Fibroblast of skin of left biceps (primary cell): ENCODE data around the gene BHLHA9.
"Not testable (repeated sequence)": the region's sequence is repeated elsewhere in the genome, so short reads cannot be mapped to it uniquely, and the experiment has no call there.

ENCODE experiments used
- DNase-seq, 2 experiments: peaks; one replicate each; pipeline ENCODE4 v3.0.0-alpha.2; 2013; ENCODE audit warnings: low read depth in 2 of 2

Gene BHLHA9

DNA sequence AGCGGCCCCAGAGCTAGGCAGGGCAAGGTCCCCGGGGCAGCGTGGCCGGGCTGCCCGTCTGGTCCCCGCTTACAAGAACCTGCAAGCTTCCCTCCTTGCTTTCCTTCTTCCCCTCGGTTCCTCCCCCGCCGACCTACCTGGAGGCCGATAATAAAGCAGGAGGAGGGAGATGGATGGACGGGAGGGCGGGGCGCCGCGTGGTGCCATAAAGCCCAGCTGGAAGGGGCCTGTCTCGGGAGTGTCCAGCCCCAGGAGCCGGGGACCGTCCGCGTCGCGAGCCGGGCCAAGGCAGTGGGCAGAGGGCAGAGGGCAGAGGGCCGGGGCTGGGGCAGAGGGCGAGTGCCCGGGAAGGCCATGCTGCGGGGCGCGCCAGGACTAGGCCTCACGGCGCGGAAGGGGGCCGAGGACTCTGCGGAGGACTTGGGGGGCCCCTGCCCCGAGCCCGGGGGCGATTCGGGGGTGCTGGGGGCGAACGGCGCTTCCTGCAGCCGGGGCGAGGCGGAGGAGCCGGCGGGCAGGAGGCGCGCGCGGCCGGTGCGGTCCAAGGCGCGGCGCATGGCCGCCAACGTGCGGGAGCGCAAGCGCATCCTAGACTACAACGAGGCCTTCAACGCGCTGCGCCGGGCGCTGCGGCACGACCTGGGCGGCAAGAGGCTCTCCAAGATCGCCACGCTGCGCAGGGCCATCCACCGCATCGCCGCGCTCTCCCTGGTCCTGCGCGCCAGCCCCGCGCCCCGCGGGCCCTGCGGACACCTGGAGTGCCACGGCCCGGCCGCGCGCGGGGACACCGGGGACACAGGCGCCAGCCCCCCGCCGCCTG, at the start of gene BHLHA9:
Gene BHLHA9 (plus strand): TSS at position 235 of the 820 bp plus-strand sequence. CDS start 120 bp downstream, at position 355.
- no peak for DNase-seq

DNA sequence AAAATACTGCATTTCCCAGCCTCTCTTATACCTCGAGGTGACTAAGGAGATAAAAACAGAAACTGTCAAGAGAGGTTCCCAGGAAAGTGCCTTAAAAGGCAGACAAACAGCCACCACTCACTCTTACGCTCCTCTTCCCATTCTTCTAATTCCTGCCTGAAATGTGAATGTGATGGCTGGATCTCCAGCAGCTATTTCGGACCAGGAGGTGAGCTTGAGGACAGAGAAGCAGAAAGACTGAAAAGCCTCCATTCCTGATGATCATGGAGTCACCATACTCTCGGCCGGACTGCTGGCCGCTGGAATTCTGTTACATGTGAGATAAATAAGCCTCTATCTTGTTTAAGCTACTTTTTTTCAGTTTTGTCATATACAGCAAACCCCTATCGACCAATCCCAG, 49.0 kb upstream of the BHLHA9 start:
- DNase-seq, result no peak

DNA sequence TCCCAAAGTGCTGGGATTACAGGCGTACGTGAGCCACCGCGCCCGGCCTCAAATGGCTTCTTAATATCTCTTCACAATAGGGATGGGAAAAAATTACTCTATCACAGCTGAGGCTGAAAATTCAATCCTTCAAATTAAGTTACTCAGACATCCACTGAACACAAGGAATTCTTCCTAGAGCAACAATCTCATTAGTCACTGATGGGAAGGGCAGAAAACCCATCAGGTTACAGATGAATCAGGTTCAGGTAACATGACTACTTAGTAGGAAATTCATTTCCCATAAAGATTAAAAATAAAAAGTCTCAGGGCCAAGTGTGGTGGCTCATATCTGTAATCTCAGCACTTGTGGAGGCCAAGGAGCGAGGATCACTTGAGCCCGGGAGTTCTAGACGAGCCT, 47.9 kb upstream of the BHLHA9 start:
- no peak for DNase-seq

DNA sequence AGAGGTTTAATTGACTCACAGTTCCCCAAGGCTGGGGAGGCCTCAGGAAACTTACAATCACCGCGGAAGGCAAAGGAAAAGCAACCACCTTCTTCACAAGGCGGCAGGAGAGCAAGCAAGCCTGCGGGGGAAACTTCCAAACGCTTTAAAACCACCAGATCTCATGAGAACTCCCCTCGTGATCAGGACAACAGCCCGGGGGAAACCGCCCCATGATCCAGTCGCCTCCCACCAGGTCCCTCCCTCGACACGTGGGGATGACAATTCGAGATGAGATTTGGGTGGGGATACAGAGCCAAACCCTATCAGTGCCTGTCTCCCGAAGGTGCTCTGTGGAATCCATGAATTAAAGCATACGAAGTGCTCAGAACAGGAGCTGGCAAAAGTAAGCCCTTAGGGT, 46.6 kb upstream of the BHLHA9 start:
- DNase-seq, result no peak

DNA sequence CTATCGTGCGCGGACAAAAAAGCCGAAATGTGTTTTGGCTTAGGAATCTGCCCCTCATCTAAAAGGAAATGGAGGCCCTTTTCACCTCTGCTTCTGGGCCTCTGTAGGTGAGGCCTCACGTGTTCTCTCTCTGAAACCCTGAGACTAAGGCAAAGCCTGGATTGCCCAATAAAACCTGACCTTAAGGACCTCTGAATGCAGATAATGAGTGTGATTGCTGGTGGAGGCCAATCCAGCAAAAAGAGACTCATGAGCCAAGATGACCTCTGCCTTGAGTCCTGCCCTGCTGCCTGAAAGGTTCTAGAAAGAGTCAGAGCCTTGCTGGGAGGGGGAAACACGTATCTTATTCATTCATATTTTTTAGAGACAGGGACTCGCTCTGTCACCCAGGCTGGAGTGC, 45.9 kb upstream of the BHLHA9 start:
- no peak for DNase-seq

DNA sequence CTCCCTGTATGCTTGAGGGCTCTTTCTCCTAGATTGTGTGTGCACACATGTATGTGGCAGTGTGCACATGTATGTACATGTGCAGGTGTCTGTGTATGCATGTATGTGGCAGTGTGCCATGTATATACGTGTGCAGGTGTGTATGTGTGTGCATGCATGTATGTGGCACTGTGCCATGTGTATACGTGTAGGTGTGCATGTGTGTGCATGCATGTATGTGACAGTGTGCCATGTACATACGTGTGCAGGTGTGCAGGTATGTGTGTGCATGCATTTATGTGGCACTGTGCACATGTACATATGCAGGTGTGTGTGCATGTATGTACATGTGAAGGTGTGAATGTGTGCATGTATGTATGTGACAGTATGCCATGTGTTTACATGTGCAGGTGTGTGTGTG, 43.9 kb upstream of the BHLHA9 start:
- DNase-seq, result no peak

DNA sequence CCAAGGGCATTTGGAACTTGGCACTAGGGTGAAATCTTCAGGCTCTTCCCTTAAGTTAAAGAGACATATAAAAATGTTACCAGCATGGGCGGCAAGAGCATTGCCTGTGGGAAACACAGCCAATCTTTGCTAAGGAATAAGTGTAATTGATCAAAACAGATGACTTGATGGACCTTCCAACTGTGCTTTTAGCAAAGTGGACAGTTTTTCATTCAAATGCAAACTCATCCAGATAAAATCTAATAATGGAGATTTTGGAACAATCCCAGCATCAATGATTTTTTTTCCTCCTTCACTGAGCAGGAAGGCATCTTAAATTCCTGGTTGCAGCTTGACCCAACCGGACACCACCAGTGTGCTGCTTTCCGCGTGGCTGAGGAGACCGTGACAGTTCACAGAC, 42.9 kb upstream of the BHLHA9 start:
- no peak for DNase-seq

DNA sequence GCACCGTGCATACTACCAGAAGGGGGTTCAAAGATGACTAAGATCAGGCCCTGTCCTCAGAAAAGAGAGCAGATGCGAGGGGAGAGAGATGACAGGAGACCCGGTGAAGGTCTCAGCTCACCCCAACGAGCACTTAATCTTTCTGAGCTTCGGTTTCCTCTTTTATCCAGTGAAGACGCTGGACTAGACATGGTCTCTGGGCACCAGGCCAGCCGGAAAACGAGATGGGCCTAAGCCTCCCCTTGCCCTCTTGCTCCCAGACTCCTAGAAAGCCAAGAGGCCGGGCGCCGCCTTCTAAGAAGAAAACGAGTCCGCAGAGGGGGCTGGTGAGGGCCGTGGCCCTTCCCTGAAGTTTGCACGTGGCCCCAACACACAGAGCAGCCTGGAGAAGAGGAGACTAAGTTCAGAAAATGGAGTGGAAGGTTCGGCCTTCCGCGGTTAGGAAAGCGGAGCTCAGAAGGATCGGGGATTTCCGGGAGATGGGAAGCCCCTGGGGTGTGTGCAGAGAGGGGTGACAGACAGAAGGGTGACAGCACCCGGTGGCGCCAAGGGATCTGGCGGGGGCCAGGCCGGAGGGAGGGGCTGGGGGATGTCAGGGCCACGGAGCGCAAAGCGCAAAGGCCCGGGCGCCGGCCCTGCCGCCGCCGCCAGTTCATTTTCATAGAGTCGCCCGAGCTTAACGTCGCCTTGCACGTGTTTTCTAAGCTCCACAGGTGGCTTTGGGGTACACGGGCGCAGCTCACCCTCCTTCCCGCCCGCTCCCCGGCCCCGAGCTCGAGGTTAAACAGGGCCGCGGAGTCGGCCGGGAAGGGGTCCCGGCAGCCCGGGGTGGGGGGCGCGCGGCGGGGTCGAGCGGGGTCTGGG, 42.1 kb upstream of the BHLHA9 start:
- no peak for DNase-seq

DNA sequence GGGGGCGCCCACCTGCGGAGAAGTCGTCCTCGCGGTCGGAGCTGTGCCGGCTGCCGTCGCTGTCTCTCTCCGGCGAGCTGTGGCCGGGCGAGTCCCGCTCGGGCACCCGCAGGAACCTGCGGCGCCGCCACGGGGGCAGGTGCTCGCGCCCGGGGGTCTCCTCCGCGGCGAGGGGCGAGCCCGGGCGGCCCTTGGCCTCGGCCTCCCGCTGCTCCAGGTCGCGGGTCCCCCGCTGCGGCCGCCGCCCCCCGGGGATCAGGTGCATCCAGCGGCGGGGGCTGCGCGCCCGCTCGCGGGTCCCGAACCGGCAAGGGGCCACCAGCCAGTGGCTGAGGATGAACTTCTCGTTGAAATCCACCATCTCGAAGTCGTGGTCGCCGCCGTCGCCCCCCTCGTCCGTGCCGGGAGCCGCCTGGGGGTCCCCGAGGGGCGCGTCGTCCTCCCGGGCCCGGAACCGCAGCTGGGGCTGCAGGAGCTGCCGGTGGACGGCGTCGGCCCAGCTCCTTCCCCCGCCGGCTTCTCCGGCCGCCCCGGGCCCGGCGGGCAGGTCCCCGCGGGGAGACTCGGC, 41.4 kb upstream of the BHLHA9 start:
- no peak for DNase-seq

DNA sequence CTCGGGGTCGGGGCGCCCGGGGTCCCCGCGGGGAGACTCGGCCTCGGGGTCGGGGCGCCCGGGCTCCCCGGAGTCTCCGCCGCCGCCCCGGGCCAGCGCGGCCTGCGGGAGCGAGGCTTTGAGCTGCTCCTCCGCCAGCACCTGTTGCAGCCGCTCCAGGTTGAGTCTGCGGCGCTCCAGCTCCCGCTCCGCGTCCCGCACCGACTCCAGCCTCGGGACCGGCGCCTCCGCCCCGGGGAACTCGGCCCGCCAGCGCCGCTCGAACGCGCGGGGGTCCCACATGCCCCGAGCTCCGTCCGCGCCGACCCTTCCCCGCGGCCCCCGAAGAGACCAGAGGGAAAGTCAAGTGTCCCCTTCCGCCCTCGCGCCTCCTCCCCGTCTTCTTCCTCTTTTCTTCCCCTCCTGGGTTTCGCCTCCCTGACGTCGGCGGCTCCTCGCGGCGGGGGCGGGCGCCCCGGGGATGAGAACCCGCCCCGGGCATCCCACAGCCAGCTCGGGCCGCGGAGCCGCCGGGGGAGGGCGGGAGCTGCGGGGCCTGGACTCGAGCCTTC, 40.8 kb upstream of the BHLHA9 start:
- no peak for DNase-seq

DNA sequence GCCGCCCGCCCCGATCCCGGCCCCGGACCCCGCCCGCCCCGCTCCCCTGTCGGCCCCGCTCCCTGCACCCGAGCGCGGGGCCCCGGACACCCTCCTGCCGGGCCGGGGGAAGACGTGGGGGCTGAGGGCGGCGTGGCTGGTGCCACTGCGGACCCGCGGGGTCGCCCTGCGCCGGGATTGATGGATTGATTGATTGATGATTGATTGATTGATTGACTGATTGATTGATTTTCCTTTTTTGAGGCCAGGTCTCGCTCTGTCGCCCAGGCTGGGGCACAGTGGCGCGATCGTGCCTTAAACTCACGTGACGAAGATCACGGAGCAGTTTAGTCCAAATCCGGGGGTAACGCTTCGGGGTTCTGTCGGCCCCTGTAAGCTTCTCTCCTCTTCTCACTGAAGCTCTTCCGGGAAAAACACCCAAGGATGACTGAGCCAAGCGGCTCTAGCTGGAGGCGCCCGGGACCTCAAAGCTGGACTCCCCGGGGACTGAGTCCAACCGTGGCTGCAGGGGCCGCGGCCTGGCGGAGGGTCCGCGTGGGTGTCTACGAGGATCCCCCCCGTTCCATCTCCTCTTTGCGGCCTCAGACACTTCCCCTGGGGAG, 40.2 kb upstream of the BHLHA9 start:
- DNase-seq, result no peak

DNA sequence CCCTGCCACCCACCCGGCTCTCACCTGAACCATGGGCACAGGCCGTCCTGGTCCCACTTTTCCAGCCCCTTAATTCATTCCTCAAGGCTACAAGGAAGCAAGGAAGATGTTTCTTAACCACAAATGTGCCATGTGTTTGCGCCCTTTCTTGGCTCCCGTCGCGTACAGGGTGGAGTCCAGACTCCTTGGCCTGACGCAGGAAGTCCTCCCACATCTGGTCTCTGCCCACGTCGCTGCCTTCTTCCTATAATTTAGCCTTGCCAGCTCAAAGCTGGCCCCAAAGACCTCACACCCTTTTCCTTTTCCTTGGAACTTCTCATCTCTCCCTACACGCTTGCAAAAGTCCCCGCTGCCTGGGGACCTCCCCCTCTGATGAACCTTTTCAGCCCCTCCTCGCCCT, 38.8 kb upstream of the BHLHA9 start:
- no peak for DNase-seq

DNA sequence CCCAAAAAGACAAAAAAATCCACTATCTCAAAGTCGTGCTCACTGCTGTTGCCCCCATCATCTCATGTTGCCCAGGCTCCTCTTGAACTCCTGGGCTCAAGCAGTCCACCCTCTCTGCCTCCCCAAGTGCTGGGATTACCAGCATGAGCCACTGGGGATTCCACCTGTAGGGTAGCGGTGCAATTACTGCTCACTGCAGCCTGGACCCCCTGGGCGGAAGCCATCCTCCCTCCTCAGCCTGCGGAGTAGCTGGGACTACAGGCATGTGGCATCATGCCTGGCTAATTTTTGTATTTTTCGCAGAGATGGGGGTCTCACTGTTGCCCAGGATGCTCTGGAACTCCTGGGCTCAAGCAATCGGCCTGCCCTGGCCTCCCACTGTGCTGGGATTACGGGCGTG, 37.9 kb upstream of the BHLHA9 start:
- no peak for DNase-seq

DNA sequence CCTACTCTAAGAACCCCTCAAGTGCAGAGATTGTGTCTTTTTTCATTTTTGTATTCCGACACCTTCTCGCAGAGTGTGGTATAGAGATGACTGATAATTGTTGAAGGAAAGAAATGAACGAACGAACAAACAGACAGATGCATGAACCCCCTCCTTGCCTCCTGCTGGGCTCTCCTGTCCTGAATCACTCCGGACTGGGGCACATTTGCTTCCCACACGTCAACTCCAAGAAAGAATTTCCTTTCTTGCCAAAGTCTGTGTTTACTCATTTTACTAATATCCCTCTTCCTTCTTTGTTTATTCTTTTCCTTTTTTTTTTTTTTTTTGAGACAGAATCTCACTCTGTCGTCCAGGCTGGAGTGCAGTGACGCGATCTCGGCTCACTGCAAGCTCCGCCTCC, 37.5 kb upstream of the BHLHA9 start:
- no peak for DNase-seq

DNA sequence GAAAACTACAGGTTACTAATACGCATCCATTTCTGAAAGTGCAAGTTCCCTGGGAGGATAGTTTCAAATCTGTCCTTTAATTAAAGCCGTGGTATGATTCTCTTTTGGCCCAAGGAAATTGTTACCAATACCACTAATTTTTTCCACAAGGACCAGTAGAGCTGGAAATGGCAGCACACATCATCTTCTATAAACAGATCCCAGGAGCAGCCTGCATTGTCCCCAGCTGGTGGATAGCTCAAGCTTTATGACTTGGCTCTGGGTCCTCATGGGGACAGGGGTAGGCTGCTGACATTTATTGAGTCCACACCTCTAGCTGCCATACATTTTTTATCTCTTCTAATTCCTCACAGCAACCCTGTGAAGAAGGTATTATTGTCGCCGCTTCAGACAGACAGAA, 35.8 kb upstream of the BHLHA9 start:
- DNase-seq, result no peak

DNA sequence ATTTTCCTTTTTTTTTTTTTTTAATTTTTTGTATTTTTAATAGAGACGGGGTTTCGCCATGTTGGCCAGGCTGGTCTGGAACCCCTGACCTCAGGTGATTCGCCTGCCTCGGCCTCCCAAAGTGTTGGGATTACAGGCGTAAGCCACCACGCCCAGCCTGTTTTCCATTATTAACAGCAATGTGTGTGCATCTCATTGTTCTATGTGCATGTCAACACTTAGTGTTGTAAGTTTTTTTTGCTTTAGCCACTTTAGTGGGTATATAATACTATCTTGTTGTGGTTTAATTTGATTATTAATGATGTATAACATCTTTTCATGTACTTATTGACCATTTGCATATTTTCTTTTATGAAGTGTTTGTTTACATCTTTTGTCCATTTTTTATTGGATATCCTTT, 32.8 kb upstream of the BHLHA9 start:
- DNase-seq, result no peak

DNA sequence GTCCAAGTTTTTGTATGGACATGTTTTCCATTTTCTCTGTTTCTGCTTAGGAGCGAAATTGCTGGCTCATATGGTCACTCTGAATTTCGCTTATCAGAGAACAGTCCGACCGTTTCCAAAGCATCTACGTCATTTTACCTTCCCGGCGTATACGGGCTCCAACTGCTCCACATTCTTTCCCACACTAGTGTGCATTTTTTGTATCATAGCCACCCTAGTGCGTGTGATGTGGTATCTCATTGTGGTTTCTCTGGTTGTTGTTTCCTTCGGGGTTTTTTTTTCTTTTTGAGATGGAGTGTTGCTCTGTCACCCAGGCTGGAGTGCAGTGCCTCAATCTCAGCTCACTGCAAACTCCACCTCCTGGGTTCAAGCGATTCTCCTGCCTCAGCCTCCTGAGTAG, 31.0 kb upstream of the BHLHA9 start:
- no peak for DNase-seq

DNA sequence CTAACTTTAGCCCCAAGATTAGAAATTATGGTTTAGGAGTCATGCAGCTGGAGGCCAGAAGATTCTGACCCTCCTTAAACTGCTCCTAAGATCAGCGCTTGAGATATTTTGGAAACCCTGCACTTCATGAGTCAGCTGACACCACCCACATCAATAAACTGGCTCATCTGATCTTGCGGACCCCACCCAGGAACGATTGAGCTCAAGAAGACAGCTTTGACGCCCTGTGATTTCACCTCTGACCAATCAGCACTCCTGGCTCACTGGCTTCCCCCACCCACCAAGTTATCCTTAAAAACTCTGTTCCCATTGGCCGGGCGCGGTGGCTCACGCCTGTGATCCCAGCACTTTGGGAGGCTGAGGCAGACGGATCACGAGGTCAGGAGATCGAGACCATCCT, 29.8 kb upstream of the BHLHA9 start:
- DNase-seq, result not testable (repeated sequence)

DNA sequence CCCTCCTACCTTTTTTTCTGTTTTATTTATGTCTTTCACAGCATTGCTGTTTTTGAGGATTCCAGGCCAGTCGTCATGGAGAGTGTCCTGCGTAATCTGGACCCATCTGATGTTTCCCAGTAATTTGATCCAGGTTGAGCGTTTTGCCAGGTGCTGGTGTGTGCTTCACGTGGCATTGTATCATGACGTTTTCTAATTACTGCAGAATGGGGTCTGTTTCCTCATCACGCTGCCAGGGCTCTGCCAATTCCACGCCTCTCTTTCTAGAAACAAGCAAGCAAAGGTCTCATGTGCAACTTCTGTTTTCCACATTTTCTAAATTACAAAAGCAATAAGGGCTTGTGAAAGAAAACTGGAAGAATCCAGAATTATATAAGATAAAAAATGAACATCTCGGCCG, 28.3 kb upstream of the BHLHA9 start:
- no peak for DNase-seq

DNA sequence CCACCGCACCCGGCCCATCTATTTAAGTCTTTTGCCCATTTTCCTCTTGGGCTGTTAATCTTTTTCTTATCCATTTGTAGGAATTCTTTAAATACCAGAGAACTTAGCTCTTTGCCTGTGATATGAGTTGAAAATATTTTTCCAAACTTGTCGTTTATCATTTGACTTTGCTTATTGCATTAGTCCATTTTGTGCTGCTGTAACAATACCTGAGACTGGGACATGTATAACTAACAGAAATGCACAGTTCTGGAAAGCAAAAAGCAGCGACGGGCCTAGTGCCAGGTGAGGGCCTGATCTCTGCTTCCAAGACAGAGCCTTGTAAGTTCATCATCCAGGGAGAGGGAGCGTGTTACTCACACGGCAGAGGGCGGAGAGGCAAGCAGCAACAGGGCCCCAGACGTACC, 25.6 kb upstream of the BHLHA9 start:
- no peak for DNase-seq

DNA sequence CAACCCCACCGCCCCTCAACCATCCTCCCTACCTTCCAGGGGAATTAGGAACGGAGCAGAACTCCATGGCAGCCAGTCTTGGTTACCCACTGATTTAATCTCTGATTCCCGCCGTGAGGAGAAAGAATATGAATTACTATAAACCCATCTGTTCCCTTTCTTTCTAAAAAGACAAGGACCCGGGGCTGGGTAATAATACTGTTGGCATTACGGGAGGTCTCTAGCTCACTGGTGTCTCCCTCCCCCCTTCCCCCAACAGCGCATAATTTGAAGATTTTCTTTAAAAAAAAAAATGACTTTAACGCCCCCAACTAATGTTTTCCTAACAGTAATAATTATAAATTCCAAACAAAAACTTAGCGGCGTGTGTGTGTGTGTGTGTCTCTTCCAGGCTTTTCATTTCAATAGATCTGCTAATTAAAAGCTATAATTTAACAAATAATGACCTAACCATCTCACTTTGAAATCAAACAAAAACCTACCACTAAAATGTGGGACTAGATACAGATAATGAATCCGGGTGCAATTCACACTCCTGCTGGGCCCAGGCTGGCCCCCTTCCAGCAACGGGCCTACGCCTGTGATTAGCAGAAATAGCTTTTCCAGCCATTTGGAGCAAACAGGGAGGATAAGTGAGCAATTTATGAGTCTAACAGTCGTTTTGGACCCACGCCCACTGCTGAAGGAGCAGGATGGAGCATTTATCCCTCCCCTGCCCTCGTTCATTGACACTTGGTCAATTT, 18.2 kb upstream of the BHLHA9 start:
- DNase-seq, result no peak
